ENCODE results near the gene GGA1.
"Not testable (repeated sequence)": the region's sequence is repeated elsewhere in the genome, so short reads cannot be mapped to it uniquely, and the experiment has no call there.

Gene GGA1

GRCh38 chr22:37571992-37572373, 36.7 kb upstream of the GGA1 start:
- no peak overlapping the region for H3K4me3 ChIP-seq (ENCODE audit: low read depth, low read length)
- no peak for TF ChIP-seq CTCF (IDR thresholded peaks at IDR 0.05; ENCODE audit: control insufficient read depth, extremely low read depth, insufficient read depth)
- DNase-seq (ENCODE audit: low read depth) = no peak

- H3K4me3 ChIP-seq (ENCODE audit: low read depth, low read length) = no peak overlapping the region
- no peak for DNase-seq (ENCODE audit: low read depth)
- TF ChIP-seq CTCF (IDR thresholded peaks at IDR 0.05; ENCODE audit: control insufficient read depth, extremely low read depth, insufficient read depth) = no peak
These were observed 33.1 kb upstream of the GGA1 start for GRCh38 chr22:37575490-37576003.

- TF ChIP-seq CTCF (IDR thresholded peaks at IDR 0.05; ENCODE audit: control insufficient read depth, extremely low read depth, insufficient read depth) = no peak
- no peak overlapping the region for H3K4me3 ChIP-seq (ENCODE audit: low read depth, low read length)
- DNase-seq (ENCODE audit: low read depth) = no peak
These were observed 30.6 kb upstream of the GGA1 start for GRCh38 chr22:37578002-37578401.

- H3K4me3 ChIP-seq (ENCODE audit: low read depth, low read length) = no peak overlapping the region
- no peak for DNase-seq (ENCODE audit: low read depth)
- no peak for TF ChIP-seq CTCF (IDR thresholded peaks at IDR 0.05; ENCODE audit: control insufficient read depth, extremely low read depth, insufficient read depth)
These were observed 27.1 kb upstream of the GGA1 start for GRCh38 chr22:37581504-37581903.

- no peak for DNase-seq (ENCODE audit: low read depth)
- TF ChIP-seq CTCF (IDR thresholded peaks at IDR 0.05; ENCODE audit: control insufficient read depth, extremely low read depth, insufficient read depth) = no peak
- H3K4me3 ChIP-seq (ENCODE audit: low read depth, low read length) = no peak overlapping the region
These were observed 26.1 kb upstream of the GGA1 start for GRCh38 chr22:37582526-37582925.

- TF ChIP-seq CTCF (IDR thresholded peaks at IDR 0.05; ENCODE audit: control insufficient read depth, extremely low read depth, insufficient read depth) = no peak
- no peak for DNase-seq (ENCODE audit: low read depth)
- H3K4me3 ChIP-seq (ENCODE audit: low read depth, low read length) = no peak overlapping the region
These were observed 20.0 kb upstream of the GGA1 start for GRCh38 chr22:37588546-37589215.

- no peak overlapping the region for H3K4me3 ChIP-seq (ENCODE audit: low read depth, low read length)
- TF ChIP-seq CTCF (IDR thresholded peaks at IDR 0.05; ENCODE audit: control insufficient read depth, extremely low read depth, insufficient read depth) = no peak
- no peak for DNase-seq (ENCODE audit: low read depth)
These were observed 19.0 kb upstream of the GGA1 start for GRCh38 chr22:37589636-37590035.

GRCh38 chr22:37591081-37591480, 17.6 kb upstream of the GGA1 start:
- H3K4me3 ChIP-seq (ENCODE audit: low read depth, low read length); DNase-seq (ENCODE audit: low read depth): not testable (repeated sequence)

All from LNCaP clone FGC (cell line).